CD1c-positive myeloid dendritic cell (primary cell): ENCODE data around the gene PLXNB3.
"Not testable (repeated sequence)": the region's sequence is repeated elsewhere in the genome, so short reads cannot be mapped to it uniquely, and the experiment has no call there.

ENCODE experiments used
- DNase-seq: peaks from one replicate; pipeline ENCODE4 v3.0.0-alpha.2; 2016; ENCODE audit errors: extremely low spot score

PLXNB3 gene

GRCh38 chrX:153763989-153764755 is at the start of gene PLXNB3:
PLXNB3 (plus strand) TSS chrX:153764249; CDS start chrX:153765536, 1,287 bp downstream.
- peak; percentile 74 for DNase-seq

- DNase-seq = peak; percentile 46
These were observed 49.8 kb upstream of the PLXNB3 start for GRCh38 chrX:153714256-153714655.

- DNase-seq = no peak
These were observed 46.6 kb upstream of the PLXNB3 start for GRCh38 chrX:153717445-153717844.

GRCh38 chrX:153719238-153719637 is 44.8 kb upstream of the PLXNB3 start:
- no peak for DNase-seq

- DNase-seq = no peak
These were observed 44.3 kb upstream of the PLXNB3 start for GRCh38 chrX:153719701-153720100.

- DNase-seq = peak; percentile 88
These were observed 41.2 kb upstream of the PLXNB3 start for GRCh38 chrX:153722704-153723350.

- peak; percentile 28 for DNase-seq
These were observed 40.4 kb upstream of the PLXNB3 start for GRCh38 chrX:153723351-153724251.

GRCh38 chrX:153724252-153725038 is 39.6 kb upstream of the PLXNB3 start, which contains the start of the genes ABCD1 and BCAP31:
ABCD1 (plus strand) TSS chrX:153724856; CDS start chrX:153725267, 411 bp downstream.
BCAP31 (minus strand) TSS chrX:153724387; CDS start chrX:153723244, 1,143 bp downstream.
- peak; percentile 93 for DNase-seq

GRCh38 chrX:153725039-153725831 is 38.8 kb upstream of the PLXNB3 start:
- DNase-seq = no peak

- DNase-seq = no peak
These were observed 38.2 kb upstream of the PLXNB3 start for GRCh38 chrX:153725832-153726285.

- DNase-seq = peak; percentile 85
These were observed 37.5 kb upstream of the PLXNB3 start for GRCh38 chrX:153726286-153727122.

GRCh38 chrX:153727123-153727931 is 36.7 kb upstream of the PLXNB3 start:
- DNase-seq = peak; percentile 55

GRCh38 chrX:153728095-153728494 is 36.0 kb upstream of the PLXNB3 start:
- no peak for DNase-seq

GRCh38 chrX:153728951-153729631 is 35.0 kb upstream of the PLXNB3 start:
- DNase-seq = no peak

GRCh38 chrX:153730115-153730514 is 33.9 kb upstream of the PLXNB3 start:
- DNase-seq = not testable (repeated sequence)

GRCh38 chrX:153731117-153731844 is 32.8 kb upstream of the PLXNB3 start:
- peak; percentile 6 for DNase-seq

GRCh38 chrX:153731845-153732215 is 32.2 kb upstream of the PLXNB3 start:
- DNase-seq = no peak
